Cardiac atrium fibroblast (primary cell): ENCODE data around the gene ZNF48. TPM values are rescaled to one million over a fixed set of nuclear protein-coding genes. Genes with fewer than 3 reads are reported as not detected.

Source experiments
- total RNA-seq: library from RNA; depleted of rRNA; stranded (reverse); fragments of >200 nt; gene quantifications from 2 replicates; pipeline ENCODE4 v1.2.3, GENCODE V29; 2015

Gene ZNF48
- total RNA-seq: 3.7 and 7.6 TPM in 2 replicates

GRCh38 chr16:30395155-30395991, at the start of gene ZNF48:
Gene ZNF48 (plus strand): TSS chr16:30395420. CDS start chr16:30395795, 375 bp downstream.

GRCh38 chr16:30355144-30355953, 39.9 kb upstream of the ZNF48 start, which contains the start of gene CD2BP2:
Gene CD2BP2 (minus strand): TSS chr16:30355308. CDS start chr16:30354681, 627 bp downstream.

GRCh38 chr16:30370456-30371247, 24.6 kb upstream of the ZNF48 start, which contains the start of gene TBC1D10B:
Gene TBC1D10B (minus strand): TSS chr16:30370494. CDS start chr16:30370183, 311 bp downstream.

DNA sequence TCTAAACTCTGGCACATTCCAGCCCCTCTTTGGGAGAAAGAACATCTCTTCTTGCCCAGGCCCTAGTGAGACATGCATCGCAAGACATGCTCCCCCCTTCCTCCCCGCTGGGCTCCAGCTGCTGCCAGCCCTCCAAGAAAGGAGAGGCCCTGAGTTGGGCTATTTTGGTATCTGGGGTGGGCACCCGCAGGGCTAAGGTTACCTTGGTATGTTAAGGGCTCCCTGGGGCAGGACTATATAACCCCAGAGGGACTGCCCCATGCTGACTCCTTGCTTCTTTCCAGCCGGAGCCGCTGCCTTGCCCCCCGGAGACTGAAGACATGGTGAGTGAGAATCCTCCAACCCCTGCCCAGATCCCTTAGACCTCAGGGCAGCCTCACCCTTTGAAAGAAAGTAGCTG, 20.7 kb upstream of the ZNF48 start, which contains the start of gene MYL11:
Gene MYL11, plus strand, starts transcription at position 265 of the 400 bp plus-strand sequence. Its CDS starts 56 bp downstream, at position 321.

GRCh38 chr16:30382111-30382881, 12.9 kb upstream of the ZNF48 start, which contains the start of gene SEPTIN1:
Gene SEPTIN1 (minus strand): TSS chr16:30382561. CDS start chr16:30382542, 19 bp downstream.

DNA sequence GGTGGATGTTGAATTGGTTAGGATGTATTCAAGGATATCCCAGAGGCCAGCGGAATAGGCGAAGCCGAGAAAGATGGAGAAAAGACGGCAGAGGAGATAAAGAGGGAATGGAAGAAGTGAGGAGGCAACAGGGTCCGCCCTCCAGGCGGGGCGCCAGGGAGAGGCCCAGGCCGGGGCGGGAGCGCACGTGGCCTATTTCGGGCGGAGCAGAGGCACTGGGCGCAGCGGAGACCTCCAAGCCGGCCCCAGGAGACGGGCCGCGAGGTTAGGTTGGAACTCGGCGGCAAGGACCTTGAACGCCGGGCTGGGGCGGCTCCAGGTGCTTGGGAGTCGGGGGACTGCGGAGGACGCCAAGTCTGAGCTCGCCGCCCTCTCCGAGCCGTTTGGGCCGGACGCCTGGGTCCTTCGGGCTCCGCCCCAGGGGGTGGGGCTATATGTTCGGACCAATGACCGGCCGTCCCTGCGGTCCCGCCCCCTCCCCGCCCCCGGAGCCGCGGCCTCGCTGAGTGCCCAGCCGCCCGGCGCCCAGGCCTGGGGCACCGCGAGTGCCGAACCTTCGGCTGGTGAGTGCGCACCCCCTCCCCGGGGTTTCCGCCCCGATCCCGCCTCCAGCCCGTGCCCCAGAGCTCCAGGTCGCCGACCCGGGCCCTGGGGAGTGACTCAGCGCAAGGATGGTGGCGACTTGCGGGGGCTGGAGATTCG, 12.0 kb downstream of the ZNF48 start, which contains the start of gene ZNF771:
Gene ZNF771, plus strand, starts transcription at position 505 of the 702 bp plus-strand sequence. CDS start 448 bp downstream, outside the sequence.

GRCh38 chr16:30429678-30430427, 34.6 kb downstream of the ZNF48 start, which contains the start of gene DCTPP1:
Gene DCTPP1 (minus strand): TSS chr16:30430030. CDS start chr16:30429980, 50 bp downstream.

DNA sequence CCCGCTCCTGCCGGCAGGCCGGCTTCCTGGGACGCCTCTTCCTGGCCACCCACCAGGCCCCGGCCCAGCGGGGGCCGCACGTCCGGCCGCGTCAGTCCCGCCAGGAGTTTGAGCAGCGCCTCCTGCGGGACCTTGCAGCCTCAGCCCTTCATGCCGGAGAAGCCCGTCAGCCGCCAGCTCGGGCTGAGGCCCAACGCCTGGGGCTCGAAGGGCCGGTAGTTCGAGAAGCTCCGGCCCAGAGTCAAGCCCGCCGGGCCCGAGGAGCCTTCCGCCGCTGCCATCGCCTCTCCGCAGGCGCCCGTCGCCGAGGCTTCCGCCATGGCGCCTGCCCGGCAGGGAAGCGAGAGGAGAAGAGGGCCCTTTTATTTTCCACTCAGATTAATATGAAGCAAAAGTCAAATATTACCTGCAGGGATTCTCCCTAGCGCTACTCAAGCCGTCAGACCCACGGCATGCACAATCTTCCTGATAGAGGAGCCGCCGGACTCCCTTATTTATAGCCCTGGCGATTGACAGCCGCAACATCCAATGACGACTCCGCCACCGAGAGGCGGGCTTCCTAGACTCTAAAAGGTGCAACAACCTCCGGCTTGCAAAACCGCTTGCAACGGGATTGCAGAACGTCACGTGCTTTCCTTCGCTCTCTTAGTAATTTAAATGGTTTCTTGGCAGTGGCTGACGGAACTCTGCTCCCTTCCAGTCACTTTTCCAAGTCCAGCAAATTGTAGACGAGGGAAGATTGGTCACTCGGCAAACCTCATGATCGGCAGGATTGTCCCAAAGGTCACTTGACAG, 50.4 kb downstream of the ZNF48 start, which contains the start of gene SEPHS2:
Gene SEPHS2, minus strand, starts transcription at position 467 of the 795 bp plus-strand sequence. Its CDS starts 147 bp downstream, at position 320.

Other genes starting within 250 kb of the ZNF48 start
- gene CORO1A, start 211.8 kb upstream of the ZNF48 start, total RNA-seq: under 0.01 and 0.90 TPM in 2 replicates
- gene BOLA2B, start 201.8 kb upstream of the ZNF48 start, total RNA-seq: 272 and 348 TPM in 2 replicates
- 16.4 and 43.6 TPM in 2 replicates for gene SLX1A, start 201.5 kb upstream of the ZNF48 start, total RNA-seq
- 7.1 and 13.4 TPM in 2 replicates for gene SULT1A3, start 196.2 kb upstream of the ZNF48 start, total RNA-seq
- gene NPIPB13, start 146.9 kb upstream of the ZNF48 start, total RNA-seq: 0.18 and 1.5 TPM in 2 replicates
- 42.4 and 48.6 TPM in 2 replicates for gene CD2BP2, start 40.1 kb upstream of the ZNF48 start, total RNA-seq
- gene TBC1D10B, start 24.9 kb upstream of the ZNF48 start, total RNA-seq: 32.0 and 44.6 TPM in 2 replicates
- not detected in 2 replicates for gene MYL11, start 20.6 kb upstream of the ZNF48 start, total RNA-seq
- not detected in 2 replicates for gene SEPTIN1, start 12.9 kb upstream of the ZNF48 start, total RNA-seq
- 11.9 and 17.2 TPM in 2 replicates for gene ZNF771, start 12.2 kb downstream of the ZNF48 start, total RNA-seq
- 14.6 and 19.8 TPM in 2 replicates for gene DCTPP1, start 34.6 kb downstream of the ZNF48 start, total RNA-seq
- gene SEPHS2, start 50.5 kb downstream of the ZNF48 start, total RNA-seq: 16.4 and 24.5 TPM in 2 replicates
- gene ITGAL, start 77.3 kb downstream of the ZNF48 start, total RNA-seq: not detected in 2 replicates
- gene ZNF768, start 131.1 kb downstream of the ZNF48 start, total RNA-seq: 23.6 and 24.8 TPM in 2 replicates
- 6.9 and 11.3 TPM in 2 replicates for gene ZNF747, start 139.4 kb downstream of the ZNF48 start, total RNA-seq
- gene ZNF764, start 163.0 kb downstream of the ZNF48 start, total RNA-seq: 7.3 and 9.0 TPM in 2 replicates
- gene ZNF688, start 176.3 kb downstream of the ZNF48 start, total RNA-seq: 6.6 and 11.7 TPM in 2 replicates
- 4.9 and 8.1 TPM in 2 replicates for gene ZNF785, start 190.3 kb downstream of the ZNF48 start, total RNA-seq
- gene ZNF689, start 215.0 kb downstream of the ZNF48 start, total RNA-seq: 3.6 and 7.5 TPM in 2 replicates